Tibial artery (tissue), 4 donors: Measurements from ENCODE around the gene SIDT2.
"Not testable (repeated sequence)": the region's sequence is repeated elsewhere in the genome, so short reads cannot be mapped to it uniquely, and the experiment has no call there.

Experiments
- DNase-seq, 2 donors: peaks; one replicate each; pipeline ENCODE4 v3.0.0-alpha.2; 2019
- H3K27ac ChIP-seq, 2 donors: fragments of 200-600 bp; sonication (generic) in 1 of 2; 1 replicate in 1 of 2; 2 replicates in 1 of 2; pipeline ENCODE4 v1.5.1; 2018 to 2019; ENCODE audit warnings: mild to moderate bottlenecking in 1 of 2
- H3K27me3 ChIP-seq, 2 donors: fragments of 200-600 bp; sonication (generic) in 1 of 2; one replicate each; pipeline versions ENCODE4 v1.5.1 to v1.6.0; 2016 to 2019
- H3K36me3 ChIP-seq, 3 donors: fragments of 200-600 bp; sonication (generic) in 2 of 3; one replicate each; pipeline ENCODE4 v1.5.1; 2016 to 2019; ENCODE audit warnings: mild to moderate bottlenecking in 2 of 3
- H3K4me1 ChIP-seq, 4 donors: fragments of 200-600 bp; sonication (generic) in 2 of 4; 1 replicate in 3 of 4; 2 replicates in 1 of 4; pipeline ENCODE4 v1.5.1; 2016 to 2019
- H3K4me3 ChIP-seq, 2 donors: fragments of 200-600 bp; sonication (generic) in 1 of 2; 1 replicate in 1 of 2; 2 replicates in 1 of 2; pipeline ENCODE4 v1.5.1; 2018 to 2019; ENCODE audit warnings: mild to moderate bottlenecking in 2 of 2
- H3K9me3 ChIP-seq, 3 donors: fragments of 200-600 bp; sonication (generic) in 1 of 3; one replicate each; pipeline ENCODE4 v1.5.1; 2016 to 2019
- CTCF ChIP-seq, 2 experiments: fragments of 200-600 bp in 1 of 2; fragments of 450-650 bp in 1 of 2; IDR thresholded peaks; one replicate each; pipeline ENCODE4 v1.5.1; 2017 to 2019; ENCODE audit warnings: antibody characterized with exemption in 2 of 2, mild to moderate bottlenecking in 1 of 2, moderate library complexity in 1 of 2
- intact Hi-C: fragments of 100-400 bp; cut with DNase I; formaldehyde crosslinking; loops from one replicate; pipeline ENCODE4 v1.15.0; 2023; ENCODE audit warnings: low total_unique reads

Gene SIDT2

GRCh38 chr11:117180020-117180419, 1.5 kb downstream of the SIDT2 start:
- intact Hi-C loops, result loop anchor here (5.0 kb wide), 1 partner anchor 47 kb away; no protein-coding TSS in a partner anchor
- H3K27ac ChIP-seq, result peak overlapping the region; percentile 98 to 100
- peak overlapping the region; percentile 96 to 97 for H3K4me3 ChIP-seq
- peaks cover 6 to 38% (median 32%) of the 10 kb centered on the region in 4 donors for H3K4me1 ChIP-seq
- DNase-seq, result no peak
- no peaks in the 10 kb centered on the region for H3K9me3 ChIP-seq
- H3K36me3 ChIP-seq, result peaks cover 8 to 32% (median 29%) of the 10 kb centered on the region in 3 donors
- TF ChIP-seq CTCF (IDR thresholded peaks at IDR 0.05), result no peak
- H3K27me3 ChIP-seq, result no peaks in the 10 kb centered on the region

DNA sequence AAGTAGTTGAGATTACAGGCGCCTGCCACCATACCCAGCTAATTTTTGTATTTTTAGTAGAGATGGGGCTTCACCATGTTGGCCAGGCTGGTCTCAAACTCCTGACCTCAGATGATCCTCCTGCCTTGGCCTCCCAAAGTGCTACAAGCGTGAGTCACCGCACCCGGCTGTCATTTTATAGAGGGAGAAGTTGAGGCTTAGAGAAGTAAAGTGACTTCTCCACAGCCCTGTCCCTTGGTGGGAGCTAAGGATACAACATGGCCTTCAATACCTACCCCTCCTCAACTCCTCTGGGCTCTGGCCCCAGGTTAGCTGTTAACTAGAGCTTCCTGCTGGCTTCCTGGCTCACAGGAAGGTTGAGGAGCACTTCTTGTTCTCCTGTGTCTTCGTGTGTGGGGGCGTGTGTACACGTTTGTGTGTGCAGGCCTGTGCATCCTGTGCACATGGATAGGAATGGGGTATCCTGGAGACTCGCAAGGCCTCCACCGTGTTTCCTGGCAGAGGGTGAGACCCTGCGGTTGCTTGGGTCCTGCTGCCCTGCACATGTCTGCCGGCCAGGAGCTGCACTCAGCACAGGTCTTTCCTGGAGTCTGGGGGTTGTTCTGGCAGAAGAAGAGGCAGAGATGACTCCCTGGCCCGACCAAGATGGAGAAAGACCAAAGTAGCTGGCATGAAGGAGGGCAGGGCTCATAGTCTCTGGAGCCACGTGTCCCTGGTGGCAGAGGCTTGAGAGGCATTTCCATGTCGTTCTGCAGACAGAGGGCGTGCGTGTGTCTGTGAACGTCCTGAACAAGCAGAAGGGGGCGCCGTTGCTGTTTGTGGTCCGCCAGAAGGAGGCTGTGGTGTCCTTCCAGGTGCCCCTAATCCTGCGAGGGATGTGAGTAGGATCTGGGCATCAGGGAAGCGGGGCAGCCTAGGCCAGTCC, 2.4 kb downstream of the SIDT2 start:
- peaks cover 6 to 38% (median 32%) of the 10 kb centered on the region in 4 donors for H3K4me1 ChIP-seq
- intact Hi-C loops, result loop anchor here (5.0 kb wide), 1 partner anchor 46 kb away; no protein-coding TSS in a partner anchor

DNA sequence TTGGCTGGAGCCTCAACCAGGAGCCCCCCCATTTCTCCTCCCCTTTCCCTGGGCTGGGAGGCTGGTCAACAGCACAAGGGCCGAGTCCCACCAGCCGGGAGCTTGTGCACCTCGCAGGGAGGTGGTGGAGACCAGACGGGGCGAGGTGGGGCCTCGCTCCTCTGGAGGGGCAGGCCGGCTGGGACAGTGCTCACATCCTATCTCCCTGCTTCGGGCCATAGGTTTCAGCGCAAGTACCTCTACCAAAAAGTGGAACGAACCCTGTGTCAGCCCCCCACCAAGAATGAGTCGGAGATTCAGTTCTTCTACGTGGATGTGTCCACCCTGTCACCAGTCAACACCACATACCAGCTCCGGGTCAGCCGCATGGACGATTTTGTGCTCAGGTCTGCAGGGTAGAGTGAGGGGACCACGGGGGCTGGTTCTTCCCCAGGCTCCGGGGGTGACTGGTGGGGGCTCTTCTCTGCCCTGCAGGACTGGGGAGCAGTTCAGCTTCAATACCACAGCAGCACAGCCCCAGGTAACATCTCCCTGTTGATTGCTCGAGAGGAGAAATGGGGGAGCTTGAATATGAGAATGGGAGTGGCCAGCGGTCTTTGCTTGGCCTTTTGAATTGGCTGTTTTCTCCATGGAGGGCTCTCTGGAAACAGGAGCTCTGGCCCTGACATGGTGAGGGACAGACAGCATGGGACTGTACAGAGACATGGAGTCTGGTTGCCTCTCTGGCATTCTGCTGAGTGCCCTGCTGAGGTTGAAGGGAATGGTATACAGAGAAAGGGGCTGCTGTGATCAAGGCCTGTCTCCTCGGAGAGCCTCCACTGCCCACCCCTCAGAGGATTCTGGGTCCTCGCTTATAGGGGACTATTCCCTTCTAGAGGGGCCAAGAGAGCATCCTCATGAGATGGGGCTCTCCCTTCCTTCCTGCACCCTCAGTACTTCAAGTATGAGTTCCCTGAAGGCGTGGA, 3.3 kb downstream of the SIDT2 start:
- intact Hi-C loops, result loop anchor here (5.0 kb wide), 1 partner anchor 45 kb away; no protein-coding TSS in a partner anchor
- no peak overlapping the region for H3K4me3 ChIP-seq

More for the DNA sequence above, 2.4 kb downstream of the SIDT2 start:
- H3K4me3 ChIP-seq, result peak overlapping the region in 1 of 2 donors; percentile 97
- peak overlapping the region; percentile 98 to 100 for H3K27ac ChIP-seq
- H3K9me3 ChIP-seq, result no peaks in the 10 kb centered on the region
- H3K36me3 ChIP-seq, result peaks cover 8 to 41% (median 35%) of the 10 kb centered on the region in 3 donors
- TF ChIP-seq CTCF (IDR thresholded peaks at IDR 0.05), result peak; percentile 54 to 71
- peak; percentile 82 to 89 for DNase-seq
- no peaks in the 10 kb centered on the region for H3K27me3 ChIP-seq

GRCh38 chr11:117182551-117182935, 4.0 kb downstream of the SIDT2 start:
- no peak overlapping the region for H3K4me3 ChIP-seq
- H3K9me3 ChIP-seq, result no peaks in the 10 kb centered on the region
- intact Hi-C loops, result loop anchor here (5.0 kb wide), 1 partner anchor 45 kb away; no protein-coding TSS in a partner anchor
- no peak for TF ChIP-seq CTCF (IDR thresholded peaks at IDR 0.05)
- H3K27ac ChIP-seq, result no peak overlapping the region
- peak in 1 of 2 donors; percentile 19 for DNase-seq
- no peaks in the 10 kb centered on the region for H3K27me3 ChIP-seq
- peaks cover 8 to 57% (median 49%) of the 10 kb centered on the region in 3 donors for H3K36me3 ChIP-seq
- H3K4me1 ChIP-seq, result peaks cover 6 to 40% (median 33%) of the 10 kb centered on the region in 4 donors

More for the DNA sequence above, 3.3 kb downstream of the SIDT2 start:
- H3K27me3 ChIP-seq, result no peaks in the 10 kb centered on the region
- H3K9me3 ChIP-seq, result no peaks in the 10 kb centered on the region
- H3K36me3 ChIP-seq, result peaks cover 8 to 50% (median 44%) of the 10 kb centered on the region in 3 donors
- DNase-seq, result no peak
- TF ChIP-seq CTCF (IDR thresholded peaks at IDR 0.05), result no peak
- H3K4me1 ChIP-seq, result peaks cover 6 to 40% (median 33%) of the 10 kb centered on the region in 4 donors
- peak overlapping the region in 1 of 2 donors; percentile 100 for H3K27ac ChIP-seq

DNA sequence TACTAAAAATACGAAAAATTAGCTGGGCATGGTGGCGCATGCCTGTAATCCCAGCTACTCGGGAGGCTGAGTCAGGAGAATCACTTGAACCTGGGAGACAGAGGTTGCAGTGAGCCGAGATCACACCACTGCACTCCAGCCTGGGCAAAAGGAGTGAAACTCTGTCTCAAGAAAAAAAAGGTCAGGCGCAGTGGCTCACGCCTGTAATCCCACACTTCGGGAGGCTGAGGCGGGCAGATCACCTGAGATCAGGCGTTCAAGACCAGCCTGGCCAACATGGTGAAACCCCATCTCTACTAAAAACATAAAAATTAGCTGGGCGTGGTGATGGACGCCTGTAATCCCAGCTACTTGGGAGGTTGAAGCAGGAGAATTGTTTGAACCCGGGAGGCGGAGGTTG, 4.6 kb downstream of the SIDT2 start:
- H3K27me3 ChIP-seq, H3K9me3 ChIP-seq, DNase-seq, H3K27ac ChIP-seq, H3K4me3 ChIP-seq: not testable (repeated sequence)
- intact Hi-C loops, result loop anchor here (5.0 kb wide), 1 partner anchor 44 kb away; no protein-coding TSS in a partner anchor
- Histone ChIP-seq H3K36me3 (peaks cover 8 to 63% (median 55%) of the 10 kb centered on the region in 3 donors), H3K4me1 (peaks cover 6 to 34% (median 26%) of the 10 kb centered on the region in 4 donors)
